Smooth muscle cell (in vitro differentiated cells): ENCODE measurements around the gene GRM8. TPM values are rescaled to one million over a fixed set of nuclear protein-coding genes. Genes with fewer than 3 reads are reported as not detected.

Source experiments
- DNase-seq: peaks from one replicate; lab custom pipeline; 2025; ENCODE audit not compliant: unreplicated experiment; lab: John Stamatoyannopoulos, UW
- H2AFZ ChIP-seq: fragments of 200-600 bp; sonication (generic); 2 replicates; pipeline ENCODE4 v1.6.0; 2016; ENCODE audit warnings: antibody characterized with exemption, low read depth, mild to moderate bottlenecking
- H3F3A ChIP-seq: fragments of 200-600 bp; sonication (generic); 2 replicates; pipeline ENCODE4 v1.6.0; 2017; ENCODE audit warnings: antibody characterized with exemption, low read depth
- H3K27ac ChIP-seq: fragments of 200-600 bp; sonication (generic); 2 replicates; pipeline ENCODE4 v1.5.1; 2016; ENCODE audit warnings: low read depth, mild to moderate bottlenecking
- H3K27me3 ChIP-seq: fragments of 200-600 bp; sonication (generic); 2 replicates; pipeline ENCODE4 v1.6.1; 2016; ENCODE audit warnings: low read depth, mild to moderate bottlenecking
- H3K36me3 ChIP-seq: fragments of 200-600 bp; sonication (generic); 2 replicates; pipeline ENCODE4 v1.5.1; 2016; ENCODE audit warnings: low read depth
- H3K4me1 ChIP-seq: fragments of 200-600 bp; sonication (generic); 2 replicates; pipeline ENCODE4 v1.5.1; 2016; ENCODE audit warnings: low read depth
- H3K4me2 ChIP-seq: fragments of 200-600 bp; sonication (generic); 2 replicates; pipeline ENCODE4 v1.6.0; 2016; ENCODE audit warnings: mild to moderate bottlenecking
- H3K4me3 ChIP-seq: fragments of 200-600 bp; sonication (generic); 2 replicates; pipeline ENCODE4 v1.5.1; 2016; ENCODE audit warnings: mild to moderate bottlenecking
- H3K79me2 ChIP-seq: fragments of 200-600 bp; sonication (generic); 2 replicates; pipeline ENCODE4 v1.6.0; 2016; ENCODE audit warnings: low read depth, mild to moderate bottlenecking
- H3K9ac ChIP-seq: fragments of 200-600 bp; sonication (generic); 2 replicates; pipeline ENCODE4 v1.6.0; 2016; ENCODE audit warnings: low read depth
- H3K9me3 ChIP-seq: fragments of 200-600 bp; sonication (generic); replicated peaks from 2 replicates; pipeline ENCODE4 v1.5.1; 2016; ENCODE audit warnings: low read depth
- H4K20me1 ChIP-seq: fragments of 200-600 bp; sonication (generic); 2 replicates; pipeline ENCODE4 v1.6.0; 2016; ENCODE audit warnings: low read depth
- WGBS: methylation state at CpG from one replicate; pipeline ENCODE4 v1.1.7; 2016; ENCODE audit warnings: low lambda C conversion rate; 5-methylcytosine and 5-hydroxymethylcytosine counted together
- polyA plus RNA-seq: library from polyadenylated mRNA; unstranded; fragments of >200 nt; fragmentation: Nextera tagmentation; extraction: Ambion mirVana; gene quantifications from 2 replicates; pipeline ENCODE4 v1.2.1, GENCODE V29; 2016
- total RNA-seq: library from RNA; depleted of rRNA; stranded (reverse); fragments of >200 nt; gene quantifications from 2 replicates; pipeline ENCODE4 v1.2.3, GENCODE V29; 2014
- TF ChIP-seq, protein P1 (sequence below): fragments of 200-600 bp; sonication (generic); IDR thresholded peaks from 2 replicates; pipeline ENCODE4 v1.5.1; 2017; ENCODE audit warnings: borderline replicate concordance, mild to moderate bottlenecking, antibody characterized with exemption; ENCODE audit not compliant: insufficient read depth, poor library complexity, severe bottlenecking

The GRM8 gene
- total and polyA plus RNA-seq, 2 experiments from 2014 or later: 9.8 to 20.5 TPM

DNA sequence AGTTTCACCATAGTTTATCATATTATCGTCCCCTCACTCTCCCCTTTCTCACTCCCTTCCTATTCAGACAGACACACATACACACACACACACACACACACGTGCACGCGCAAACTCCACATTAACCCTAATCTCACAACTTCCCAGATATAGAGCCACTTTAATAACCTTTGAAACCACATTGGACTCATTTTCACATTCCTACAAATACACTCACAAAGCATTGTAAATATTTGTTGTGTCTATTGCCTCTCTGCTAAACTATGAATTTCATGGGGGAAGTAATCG lies 433.6 kb downstream of the GRM8 start:
- H3F3A ChIP-seq: no peaks in the 10 kb centered on the region
- no peaks in the 10 kb centered on the region for H3K4me1 ChIP-seq

DNA sequence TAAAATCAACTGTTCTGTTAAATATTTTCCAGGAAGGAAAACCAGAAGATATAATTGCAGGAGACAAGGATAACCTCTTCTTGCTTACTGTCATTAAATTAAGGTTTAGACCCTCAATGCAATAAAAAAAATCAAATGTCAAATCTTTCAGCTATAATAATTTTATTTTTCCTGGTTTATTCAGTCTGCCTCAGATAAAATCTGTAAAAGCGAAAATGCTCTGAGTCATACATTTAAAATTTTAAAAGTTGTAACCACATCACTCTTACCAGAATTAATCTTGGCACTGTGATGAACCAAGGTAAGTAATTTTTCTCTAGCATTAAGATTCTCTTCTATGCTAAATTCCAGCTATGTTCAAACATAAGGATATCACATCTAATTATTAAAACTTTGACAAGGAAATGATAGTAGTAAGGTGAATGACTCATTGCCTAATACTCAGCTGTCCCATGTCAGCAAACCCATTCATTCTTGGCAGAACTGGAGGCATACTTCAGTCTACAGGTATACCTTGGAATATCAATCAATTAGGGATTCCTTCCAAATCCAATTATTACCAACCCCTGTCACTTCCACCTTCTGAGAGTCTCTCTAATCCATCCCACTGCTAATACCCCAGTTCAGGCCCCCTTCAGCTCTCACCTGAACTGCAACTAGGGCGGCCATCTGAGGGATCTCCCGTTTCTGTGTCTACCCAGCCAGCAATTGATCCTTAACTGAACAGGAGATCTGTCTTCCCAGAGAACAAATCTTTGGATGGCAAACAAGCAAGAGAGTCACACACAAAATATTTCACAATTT lies 434.1 kb downstream of the GRM8 start:
- H4K20me1 ChIP-seq: no peaks in the 10 kb centered on the region
- DNase-seq: no peak
- H3K4me3 ChIP-seq: no peak overlapping the region
- no peaks in the 10 kb centered on the region for H3K79me2 ChIP-seq
- TF ChIP-seq, protein P1, sequence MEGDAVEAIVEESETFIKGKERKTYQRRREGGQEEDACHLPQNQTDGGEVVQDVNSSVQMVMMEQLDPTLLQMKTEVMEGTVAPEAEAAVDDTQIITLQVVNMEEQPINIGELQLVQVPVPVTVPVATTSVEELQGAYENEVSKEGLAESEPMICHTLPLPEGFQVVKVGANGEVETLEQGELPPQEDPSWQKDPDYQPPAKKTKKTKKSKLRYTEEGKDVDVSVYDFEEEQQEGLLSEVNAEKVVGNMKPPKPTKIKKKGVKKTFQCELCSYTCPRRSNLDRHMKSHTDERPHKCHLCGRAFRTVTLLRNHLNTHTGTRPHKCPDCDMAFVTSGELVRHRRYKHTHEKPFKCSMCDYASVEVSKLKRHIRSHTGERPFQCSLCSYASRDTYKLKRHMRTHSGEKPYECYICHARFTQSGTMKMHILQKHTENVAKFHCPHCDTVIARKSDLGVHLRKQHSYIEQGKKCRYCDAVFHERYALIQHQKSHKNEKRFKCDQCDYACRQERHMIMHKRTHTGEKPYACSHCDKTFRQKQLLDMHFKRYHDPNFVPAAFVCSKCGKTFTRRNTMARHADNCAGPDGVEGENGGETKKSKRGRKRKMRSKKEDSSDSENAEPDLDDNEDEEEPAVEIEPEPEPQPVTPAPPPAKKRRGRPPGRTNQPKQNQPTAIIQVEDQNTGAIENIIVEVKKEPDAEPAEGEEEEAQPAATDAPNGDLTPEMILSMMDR: no peak
- no peaks in the 10 kb centered on the region for H3K4me1 ChIP-seq
- no peaks in the 10 kb centered on the region for H3K27me3 ChIP-seq
- H3K4me2 ChIP-seq: no peak overlapping the region
- 84% methylated on average over 3 of the region's 3 CpGs for WGBS
- no peak overlapping the region for H3K9ac ChIP-seq
- H3K9me3 ChIP-seq: no peaks in the 10 kb centered on the region
- H3K36me3 ChIP-seq: no peaks in the 10 kb centered on the region
- H3F3A ChIP-seq: no peaks in the 10 kb centered on the region
- no peak overlapping the region for H2AFZ ChIP-seq
- no peak overlapping the region for H3K27ac ChIP-seq

More for the DNA sequence above, 433.6 kb downstream of the GRM8 start:
- H4K20me1 ChIP-seq: no peaks in the 10 kb centered on the region
- no peaks in the 10 kb centered on the region for H3K27me3 ChIP-seq
- H2AFZ ChIP-seq: no peak overlapping the region
- H3K27ac ChIP-seq: no peak overlapping the region
- no peak for DNase-seq
- H3K4me3 ChIP-seq: no peak overlapping the region
- H3K79me2 ChIP-seq: no peaks in the 10 kb centered on the region
- TF ChIP-seq, protein P1: no peak
- no peak overlapping the region for H3K9ac ChIP-seq
- no peaks in the 10 kb centered on the region for H3K9me3 ChIP-seq
- no peaks in the 10 kb centered on the region for H3K36me3 ChIP-seq
- H3K4me2 ChIP-seq: no peak overlapping the region
- WGBS: 79% methylated on average over 5 of the region's 5 CpGs

GRCh38 chr7:126809188-126809587 lies 443.6 kb downstream of the GRM8 start:
- no peak overlapping the region for H3K4me2 ChIP-seq
- WGBS: 91% methylated on average over 1 of the region's 1 CpG

More at GRCh38 chr7:126809188-126809587, 443.6 kb downstream of the GRM8 start:
- H3K4me3 ChIP-seq: no peak overlapping the region
- no peak overlapping the region for H2AFZ ChIP-seq
- no peak overlapping the region for H3K9ac ChIP-seq
- H3K4me1 ChIP-seq: peaks cover 5% of the 10 kb centered on the region
- H3K9me3 ChIP-seq: no peaks in the 10 kb centered on the region
- no peaks in the 10 kb centered on the region for H3K27me3 ChIP-seq
- peaks cover 8% of the 10 kb centered on the region for H3F3A ChIP-seq
- H3K27ac ChIP-seq: no peak overlapping the region
- H3K79me2 ChIP-seq: no peaks in the 10 kb centered on the region
- DNase-seq: no peak
- TF ChIP-seq, protein P1: no peak
- no peaks in the 10 kb centered on the region for H3K36me3 ChIP-seq
- no peaks in the 10 kb centered on the region for H4K20me1 ChIP-seq
